NCI-H526 treated with DMSO at 0.1 percent for 48 hours (cell line): ENCODE data around the gene TPSD1.
"Not testable (repeated sequence)": the region's sequence is repeated elsewhere in the genome, so short reads cannot be mapped to it uniquely, and the experiment has no call there.

Experiments used
- DNase-seq: peaks from one replicate; lab custom pipeline; 2025; lab: John Stamatoyannopoulos, UW

The TPSD1 gene

DNA sequence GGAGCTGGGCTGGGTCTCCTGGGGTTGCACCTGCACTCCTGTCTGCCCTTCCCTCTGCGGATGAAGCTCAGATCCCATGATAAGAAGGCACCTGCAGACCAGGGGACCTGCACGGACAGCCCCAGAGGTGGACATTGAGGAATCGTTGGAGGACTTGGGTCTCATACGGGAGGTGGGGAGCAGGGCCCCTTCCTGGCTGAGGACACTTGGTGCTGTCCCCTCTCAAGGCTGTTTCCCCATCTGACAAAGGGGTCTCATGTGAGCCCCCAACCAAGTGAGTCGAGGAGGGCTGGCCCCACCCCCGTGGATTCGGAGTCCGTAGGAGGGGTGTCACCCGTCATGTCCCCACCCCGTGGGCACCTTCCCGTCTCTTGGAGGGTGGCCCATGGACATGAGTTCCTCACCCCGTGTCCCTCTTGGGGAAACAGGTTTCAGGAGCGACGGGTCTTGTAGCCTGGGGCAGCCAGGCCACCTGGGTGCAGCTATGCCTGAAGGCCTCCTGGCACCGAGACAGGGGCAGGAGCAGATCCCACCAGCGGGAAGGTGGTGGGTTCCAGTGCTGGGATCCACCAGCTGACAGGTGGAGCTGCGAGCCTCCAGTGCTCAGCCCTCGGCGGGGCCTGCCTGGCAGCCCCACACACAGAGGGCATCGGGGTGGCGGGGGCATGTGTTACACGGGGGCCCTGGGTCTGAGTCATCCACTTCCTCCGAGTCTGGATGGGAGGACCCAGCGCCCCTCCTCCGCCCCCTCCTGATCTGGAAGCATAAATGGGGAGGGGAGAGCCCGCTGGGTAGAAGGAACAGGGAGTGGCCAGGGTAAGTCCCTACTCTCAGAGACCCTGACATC lies at the start of gene TPSD1:
TSS of gene TPSD1 (plus strand) at position 794 of the 847 bp plus-strand sequence. CDS start 212 bp downstream, outside the sequence.
- not testable (repeated sequence) for DNase-seq

DNA sequence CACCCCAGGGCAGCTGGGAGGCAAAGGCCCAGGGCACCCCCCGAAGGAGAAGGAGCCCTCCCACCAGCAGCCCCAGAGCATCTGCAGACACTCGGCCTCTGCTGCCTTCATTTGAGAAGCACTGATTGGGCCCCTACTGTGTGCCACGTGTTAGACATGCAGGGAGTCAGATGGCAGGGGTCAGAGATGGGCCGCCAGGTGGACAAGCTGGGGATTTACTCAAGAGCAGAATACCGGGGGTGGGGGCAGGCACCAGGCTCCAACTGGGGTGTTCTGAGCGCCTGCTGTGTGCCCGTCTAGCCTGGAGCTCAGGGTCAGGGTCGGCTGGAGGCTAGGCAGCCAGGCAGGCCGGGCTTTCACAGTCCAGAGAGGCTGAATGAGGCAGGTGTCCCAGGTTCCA lies 49.5 kb upstream of the TPSD1 start:
- no peak for DNase-seq

DNA sequence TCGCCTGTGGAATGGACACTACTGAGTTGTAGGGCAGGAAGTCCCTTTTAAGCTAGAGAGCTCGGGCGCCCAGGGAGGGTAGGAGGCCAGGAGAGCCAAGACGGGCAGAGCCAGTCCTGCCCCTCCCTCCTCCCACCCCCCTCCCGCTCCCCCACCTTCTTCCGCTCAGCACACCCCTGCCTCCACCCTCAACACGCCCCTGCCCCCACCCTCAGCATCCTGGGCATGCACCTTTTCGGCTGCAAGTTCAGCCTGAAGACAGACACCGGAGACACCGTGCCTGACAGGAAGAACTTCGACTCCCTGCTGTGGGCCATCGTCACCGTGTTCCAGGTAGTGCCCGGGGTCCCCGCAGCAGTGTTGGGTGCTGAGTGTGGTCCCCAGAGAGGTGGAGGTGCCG lies 49.1 kb upstream of the TPSD1 start:
- DNase-seq = no peak

DNA sequence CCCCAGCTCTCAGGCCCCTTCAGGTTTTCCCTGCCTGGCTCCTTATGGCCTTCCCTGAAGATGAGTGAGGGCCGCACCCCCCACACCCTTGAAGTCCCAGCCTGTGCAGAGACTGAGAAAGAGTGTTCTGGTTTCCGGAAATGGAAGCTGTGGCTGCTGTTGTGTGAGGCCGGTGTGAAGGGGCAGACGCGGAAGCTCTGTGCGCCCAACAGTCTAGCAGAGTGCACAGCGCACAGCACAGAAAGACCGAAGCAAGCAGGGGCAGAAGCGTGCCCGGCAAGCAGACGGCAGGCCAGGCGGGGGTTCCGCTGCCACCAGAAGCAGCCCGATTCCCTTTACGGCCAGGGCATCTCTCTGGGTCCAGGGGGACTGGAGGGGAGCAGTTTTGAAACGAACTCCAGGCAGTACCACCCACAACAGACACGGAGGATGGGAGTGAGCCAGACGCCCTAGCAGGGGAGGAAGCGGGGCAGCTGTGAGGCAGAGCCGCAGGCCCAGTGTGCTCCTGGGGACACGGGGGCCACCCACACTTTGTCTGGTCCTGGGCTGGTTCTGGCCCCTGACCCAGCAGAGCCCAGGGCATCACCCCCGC lies 47.5 kb upstream of the TPSD1 start:
- DNase-seq = no peak

DNA sequence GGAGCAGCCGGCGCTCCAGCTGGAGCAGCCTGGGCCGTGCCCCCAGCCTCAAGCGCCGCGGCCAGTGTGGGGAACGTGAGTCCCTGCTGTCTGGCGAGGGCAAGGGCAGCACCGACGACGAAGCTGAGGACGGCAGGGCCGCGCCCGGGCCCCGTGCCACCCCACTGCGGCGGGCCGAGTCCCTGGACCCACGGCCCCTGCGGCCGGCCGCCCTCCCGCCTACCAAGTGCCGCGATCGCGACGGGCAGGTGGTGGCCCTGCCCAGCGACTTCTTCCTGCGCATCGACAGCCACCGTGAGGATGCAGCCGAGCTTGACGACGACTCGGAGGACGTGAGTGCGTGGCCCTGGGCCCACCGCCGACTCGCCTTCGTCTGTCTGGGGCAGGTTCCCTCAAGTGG lies 46.8 kb upstream of the TPSD1 start:
- DNase-seq = no peak

DNA sequence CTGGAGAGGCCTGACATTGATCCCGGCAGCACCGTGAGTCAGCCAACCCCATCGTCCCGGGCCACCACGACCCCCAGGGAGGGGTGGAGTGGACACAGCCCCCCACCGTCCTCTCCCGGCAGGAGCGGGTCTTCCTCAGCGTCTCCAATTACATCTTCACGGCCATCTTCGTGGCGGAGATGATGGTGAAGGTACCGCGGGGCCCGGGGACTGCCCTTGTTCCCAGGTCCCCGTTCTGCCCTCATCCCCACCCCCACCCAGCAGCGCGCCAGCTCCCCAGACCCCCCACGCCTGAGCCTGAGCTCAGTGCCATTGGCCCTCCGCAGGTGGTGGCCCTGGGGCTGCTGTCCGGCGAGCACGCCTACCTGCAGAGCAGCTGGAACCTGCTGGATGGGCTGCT lies 45.4 kb upstream of the TPSD1 start:
- no peak for DNase-seq

DNA sequence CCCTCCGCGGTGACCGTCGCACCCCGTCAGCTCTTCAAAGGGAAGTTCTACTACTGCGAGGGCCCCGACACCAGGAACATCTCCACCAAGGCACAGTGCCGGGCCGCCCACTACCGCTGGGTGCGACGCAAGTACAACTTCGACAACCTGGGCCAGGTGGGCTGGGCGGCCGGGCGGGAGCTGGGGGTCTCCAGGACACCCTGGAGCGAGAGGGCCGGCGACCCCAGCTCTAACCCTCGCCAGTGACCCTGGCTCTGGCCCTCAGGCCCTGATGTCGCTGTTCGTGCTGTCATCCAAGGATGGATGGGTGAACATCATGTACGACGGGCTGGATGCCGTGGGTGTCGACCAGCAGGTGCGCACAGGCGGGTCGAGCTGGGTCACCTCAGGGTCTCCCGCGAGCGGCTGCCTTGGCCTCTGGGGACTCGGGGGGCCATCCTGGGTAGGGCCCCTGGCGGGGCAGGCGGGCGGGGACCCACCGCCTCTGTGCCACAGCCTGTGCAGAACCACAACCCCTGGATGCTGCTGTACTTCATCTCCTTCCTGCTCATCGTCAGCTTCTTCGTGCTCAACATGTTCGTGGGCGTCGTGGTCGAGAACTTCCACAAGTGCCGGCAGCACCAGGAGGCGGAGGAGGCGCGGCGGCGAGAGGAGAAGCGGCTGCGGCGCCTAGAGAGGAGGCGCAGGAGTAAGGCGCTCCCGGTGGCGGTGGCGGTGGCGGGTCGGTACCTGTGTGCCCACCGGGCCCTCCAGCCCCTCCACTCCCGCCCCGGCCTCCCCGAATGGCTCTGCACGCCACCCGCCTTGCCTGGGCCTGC lies 44.2 kb upstream of the TPSD1 start:
- no peak for DNase-seq

DNA sequence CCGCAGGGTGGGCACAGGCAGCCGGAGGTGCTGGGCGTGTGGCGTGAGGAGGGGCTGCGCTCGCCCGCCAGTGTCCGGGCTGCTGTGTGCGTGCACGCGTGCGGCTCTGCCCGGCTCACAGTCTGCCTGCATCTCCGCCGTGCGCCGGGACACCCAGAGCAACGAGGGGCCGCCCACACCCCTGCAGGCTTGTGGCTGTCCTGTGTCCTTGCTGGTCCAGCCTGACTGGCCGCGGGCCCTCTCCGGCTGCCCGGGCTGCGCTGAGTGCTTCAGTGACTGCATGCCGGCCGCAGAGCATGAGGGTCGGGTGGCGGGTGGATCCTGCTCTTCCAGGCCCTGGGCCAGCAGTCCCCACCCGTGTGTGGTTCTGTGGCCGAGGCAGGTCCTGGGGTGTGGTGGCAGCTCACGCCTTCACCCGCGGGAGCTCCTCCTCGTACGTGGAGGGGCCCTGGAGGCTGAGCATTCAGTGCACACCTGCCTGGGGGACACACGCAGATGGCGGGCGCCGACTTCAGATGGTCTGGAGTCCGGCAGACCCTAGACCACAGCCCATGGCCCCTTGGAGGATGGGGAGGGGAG lies 43.2 kb upstream of the TPSD1 start:
- no peak for DNase-seq

DNA sequence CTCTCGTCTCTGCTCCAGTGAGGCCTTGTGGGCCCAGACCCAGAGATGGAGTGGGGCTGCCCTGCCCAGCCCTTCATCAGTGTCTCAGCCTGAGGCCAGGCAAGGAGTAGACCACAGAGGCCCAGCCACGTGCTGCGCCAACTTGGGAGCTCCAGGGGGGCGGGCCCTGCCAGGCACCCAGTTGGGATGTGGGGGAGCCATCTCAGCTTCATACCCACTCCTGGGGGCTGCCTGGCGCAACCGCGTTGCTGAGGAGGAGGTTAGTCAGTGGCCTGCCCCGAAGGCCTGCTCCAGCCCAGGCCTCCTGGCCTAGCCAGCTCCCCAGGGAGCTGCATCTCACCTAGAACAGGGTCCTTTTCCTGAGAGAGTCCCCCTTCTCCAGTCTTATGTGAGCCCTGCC lies 42.6 kb upstream of the TPSD1 start:
- DNase-seq = no peak

DNA sequence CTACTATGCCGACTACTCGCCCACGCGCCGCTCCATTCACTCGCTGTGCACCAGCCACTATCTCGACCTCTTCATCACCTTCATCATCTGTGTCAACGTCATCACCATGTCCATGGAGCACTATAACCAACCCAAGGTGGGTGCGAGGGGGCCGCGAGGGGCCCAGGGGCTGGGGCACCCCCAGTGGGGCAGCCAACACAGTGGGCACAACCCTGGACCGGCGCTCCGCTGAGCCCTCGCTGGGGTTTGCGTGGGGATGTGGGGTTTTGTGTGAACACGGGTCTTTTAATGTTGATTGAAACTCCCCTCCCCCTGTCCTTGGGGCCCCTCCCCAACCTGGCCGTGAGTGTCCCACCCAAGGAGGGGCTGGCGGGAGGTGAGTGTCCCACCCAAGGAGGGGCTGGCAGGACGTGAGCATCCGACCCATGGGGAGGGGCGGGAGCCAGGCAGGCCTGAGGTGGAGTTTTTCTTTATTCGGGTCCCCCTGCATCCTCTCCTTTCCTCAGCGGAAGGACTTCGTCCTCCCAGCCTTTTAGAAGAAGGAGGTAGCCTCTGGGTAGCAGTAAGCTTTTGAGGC lies 42.0 kb upstream of the TPSD1 start:
- DNase-seq = no peak

DNA sequence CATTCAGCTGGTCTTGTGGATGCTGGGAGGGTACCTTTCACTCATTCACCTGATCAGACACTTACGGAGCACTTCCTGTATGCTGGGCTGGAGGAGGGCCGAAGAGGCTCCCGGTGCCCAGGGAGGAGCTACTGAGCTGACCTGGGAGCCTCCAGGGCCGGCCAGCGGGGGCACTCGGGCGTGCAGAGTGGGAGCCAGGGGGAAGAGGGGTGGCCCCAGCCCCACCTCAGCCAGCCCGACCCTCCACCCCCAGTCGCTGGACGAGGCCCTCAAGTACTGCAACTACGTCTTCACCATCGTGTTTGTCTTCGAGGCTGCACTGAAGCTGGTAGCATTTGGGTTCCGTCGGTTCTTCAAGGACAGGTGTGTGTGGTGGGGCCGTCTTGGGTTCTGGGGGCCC lies 41.1 kb upstream of the TPSD1 start:
- no peak for DNase-seq

DNA sequence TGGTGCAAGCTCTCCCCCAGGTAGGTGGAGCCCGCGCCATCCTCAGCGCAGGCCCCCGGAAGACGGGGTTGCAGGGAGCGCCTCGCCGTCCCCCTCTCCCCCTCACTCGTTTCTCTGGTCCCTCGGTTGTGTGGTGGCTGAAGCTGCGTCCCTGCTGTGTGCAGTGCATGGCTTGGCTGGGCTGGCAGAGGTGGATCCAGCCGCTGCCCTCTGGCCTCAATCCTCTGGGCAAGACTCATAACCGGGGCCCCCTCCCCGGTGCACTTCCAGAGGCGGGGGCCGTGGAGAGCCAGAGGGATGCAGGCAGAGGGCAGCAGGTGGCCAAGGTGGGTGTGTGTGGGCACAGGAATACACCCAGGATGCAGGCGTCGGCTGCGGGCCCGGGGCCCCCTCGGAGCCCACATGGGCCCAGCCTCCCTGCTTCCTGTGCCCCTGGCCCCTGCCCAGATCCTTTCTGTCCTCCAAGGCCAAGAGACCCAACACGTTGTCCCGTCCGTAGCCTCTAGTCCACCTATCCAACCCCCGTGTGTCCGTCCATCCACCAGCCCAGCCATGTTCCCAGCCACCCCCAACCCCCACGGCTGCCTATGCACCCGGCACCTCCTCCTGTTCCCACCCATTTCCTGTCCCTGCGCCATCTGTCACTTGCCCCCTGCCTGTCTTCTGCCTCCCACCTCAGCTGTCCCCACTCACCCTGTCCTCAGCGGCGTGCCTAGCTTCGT lies 40.1 kb upstream of the TPSD1 start:
- DNase-seq = no peak

DNA sequence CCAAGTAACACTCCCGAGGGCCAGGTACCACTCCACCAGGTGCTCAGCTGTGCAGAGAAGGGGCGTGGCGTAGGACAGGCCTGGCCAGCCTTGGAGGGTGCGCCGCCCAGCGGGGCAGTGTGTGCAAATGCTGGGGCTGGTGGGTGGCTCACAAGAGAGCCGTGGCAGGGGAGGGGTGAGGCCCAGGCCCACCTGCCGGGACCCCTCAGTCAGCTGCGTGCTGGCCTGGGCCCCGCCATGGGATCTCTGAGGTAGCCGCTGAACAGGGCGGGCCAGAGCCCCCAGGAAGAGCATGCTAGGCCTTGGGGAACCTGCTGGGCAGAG lies 39.6 kb upstream of the TPSD1 start:
- peak; percentile 13 for DNase-seq

DNA sequence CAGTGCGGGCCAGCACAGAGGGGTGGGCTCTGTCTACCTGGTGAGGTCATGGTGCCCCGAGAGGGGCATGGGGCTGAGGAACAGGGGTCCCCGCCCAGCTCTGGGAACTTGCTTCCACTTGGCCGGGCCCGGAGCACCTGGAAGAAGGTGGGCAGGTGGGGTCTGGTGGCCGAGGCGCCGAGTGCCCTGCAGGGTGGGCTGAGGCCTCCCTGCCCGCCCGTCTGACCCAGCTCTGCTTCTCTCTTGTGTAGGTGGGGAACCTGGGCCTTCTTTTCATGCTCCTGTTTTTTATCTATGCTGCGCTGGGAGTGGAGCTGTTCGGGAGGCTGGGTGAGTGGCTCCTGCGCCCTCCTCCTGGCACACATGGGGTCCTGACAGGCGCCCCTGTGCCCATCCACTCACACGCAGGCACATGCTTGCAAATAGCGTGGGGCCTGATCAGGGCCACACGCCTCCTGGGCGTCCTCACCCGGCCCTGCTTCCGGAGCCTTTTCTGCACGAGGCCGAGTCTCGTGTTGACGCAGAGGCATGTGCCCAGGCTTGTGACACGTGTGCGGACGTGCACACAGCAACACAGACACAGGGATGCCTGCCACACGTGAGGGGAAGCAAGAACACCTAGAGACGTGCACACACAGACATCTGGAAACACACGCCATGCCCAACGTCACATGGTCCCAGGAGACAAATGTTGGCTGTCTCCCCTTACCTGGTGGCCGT lies 39.0 kb upstream of the TPSD1 start:
- no peak for DNase-seq

DNA sequence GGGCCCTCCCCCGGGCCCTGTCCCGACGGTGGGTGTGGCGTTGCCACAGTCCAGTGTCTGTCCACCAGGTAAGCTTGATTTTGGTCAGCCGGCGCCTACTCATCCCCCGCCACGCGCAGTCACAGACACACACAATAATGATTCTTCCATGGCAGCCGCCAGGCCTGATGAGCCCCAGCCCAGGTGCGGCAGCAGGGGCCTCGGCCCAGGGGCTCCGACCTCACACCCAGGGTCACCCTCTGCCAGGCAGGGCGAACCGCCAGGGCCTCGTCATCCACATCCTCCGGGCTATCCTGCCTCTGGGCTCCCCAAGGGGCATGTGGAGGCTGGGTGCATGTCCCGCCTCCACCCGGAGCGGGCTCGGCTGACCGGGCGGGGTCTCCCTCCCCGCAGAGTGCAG lies 38.3 kb upstream of the TPSD1 start:
- DNase-seq = no peak

DNA sequence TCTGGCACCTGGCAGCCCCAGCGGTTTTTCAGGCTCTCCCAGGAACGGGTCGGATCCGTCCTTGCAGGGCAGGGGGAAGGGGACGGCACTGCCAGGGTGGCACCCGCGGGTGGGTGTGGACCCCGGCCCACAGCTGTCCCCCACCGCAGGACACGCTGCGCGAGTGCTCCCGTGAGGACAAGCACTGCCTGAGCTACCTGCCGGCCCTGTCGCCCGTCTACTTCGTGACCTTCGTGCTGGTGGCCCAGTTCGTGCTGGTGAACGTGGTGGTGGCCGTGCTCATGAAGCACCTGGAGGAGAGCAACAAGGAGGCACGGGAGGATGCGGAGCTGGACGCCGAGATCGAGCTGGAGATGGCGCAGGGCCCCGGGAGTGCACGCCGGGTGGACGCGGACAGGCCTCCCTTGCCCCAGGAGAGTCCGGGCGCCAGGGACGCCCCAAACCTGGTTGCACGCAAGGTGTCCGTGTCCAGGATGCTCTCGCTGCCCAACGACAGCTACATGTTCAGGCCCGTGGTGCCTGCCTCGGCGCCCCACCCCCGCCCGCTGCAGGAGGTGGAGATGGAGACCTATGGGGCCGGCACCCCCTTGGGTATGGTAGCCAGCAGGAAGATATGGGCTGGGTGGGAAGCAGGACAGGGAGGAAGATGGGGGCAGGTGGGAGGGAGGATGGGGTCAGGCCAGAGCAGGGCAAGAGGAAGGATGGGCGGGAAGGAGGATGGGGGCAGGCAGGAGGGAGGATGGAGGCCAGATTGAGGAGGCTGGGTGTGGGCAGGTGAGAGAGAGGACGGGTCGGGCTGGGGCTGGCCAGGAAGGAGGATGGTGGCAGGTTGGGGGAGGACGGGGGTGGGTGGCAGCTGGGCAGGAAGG lies 37.6 kb upstream of the TPSD1 start:
- DNase-seq = no peak

DNA sequence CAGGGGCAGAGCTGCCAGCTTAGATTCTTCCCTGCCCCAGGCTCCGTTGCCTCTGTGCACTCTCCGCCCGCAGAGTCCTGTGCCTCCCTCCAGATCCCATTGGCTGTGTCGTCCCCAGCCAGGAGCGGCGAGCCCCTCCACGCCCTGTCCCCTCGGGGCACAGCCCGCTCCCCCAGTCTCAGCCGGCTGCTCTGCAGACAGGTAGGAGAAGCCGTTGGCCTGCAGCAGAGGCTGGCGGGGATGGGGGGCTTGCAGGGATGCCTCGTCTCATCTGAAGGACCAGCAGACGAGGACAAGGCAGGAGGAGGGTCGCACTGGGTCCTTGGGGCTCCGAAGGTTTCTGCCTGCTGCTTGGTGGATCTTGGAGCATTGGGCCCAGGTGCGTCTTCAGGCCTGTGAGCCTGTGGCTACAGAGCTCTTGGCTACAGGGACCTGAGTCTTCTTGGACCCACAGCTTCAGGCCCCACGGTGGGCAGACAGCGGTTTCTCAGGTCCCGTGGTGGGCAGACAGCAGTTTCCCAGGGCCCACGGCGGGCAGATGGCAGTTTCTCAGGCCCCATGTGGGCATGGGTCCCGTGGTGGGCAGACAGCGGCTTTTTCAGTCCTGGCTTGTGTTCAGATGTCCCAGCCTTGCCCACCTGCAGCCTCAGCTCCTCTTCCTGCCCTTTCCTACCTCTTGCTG lies 36.8 kb upstream of the TPSD1 start:
- no peak for DNase-seq

DNA sequence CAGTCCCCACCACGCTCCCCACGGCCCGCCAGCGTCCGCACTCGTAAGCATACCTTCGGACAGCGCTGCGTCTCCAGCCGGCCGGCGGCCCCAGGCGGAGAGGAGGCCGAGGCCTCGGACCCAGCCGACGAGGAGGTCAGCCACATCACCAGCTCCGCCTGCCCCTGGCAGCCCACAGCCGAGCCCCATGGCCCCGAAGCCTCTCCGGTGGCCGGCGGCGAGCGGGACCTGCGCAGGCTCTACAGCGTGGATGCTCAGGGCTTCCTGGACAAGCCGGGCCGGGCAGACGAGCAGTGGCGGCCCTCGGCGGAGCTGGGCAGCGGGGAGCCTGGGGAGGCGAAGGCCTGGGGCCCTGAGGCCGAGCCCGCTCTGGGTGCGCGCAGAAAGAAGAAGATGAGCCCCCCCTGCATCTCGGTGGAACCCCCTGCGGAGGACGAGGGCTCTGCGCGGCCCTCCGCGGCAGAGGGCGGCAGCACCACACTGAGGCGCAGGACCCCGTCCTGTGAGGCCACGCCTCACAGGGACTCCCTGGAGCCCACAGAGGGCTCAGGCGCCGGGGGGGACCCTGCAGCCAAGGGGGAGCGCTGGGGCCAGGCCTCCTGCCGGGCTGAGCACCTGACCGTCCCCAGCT lies 35.7 kb upstream of the TPSD1 start:
- DNase-seq = no peak
